Ishikawa (cell line): Measurements from ENCODE around the gene SERPINB1.

ENCODE experiments used
- CEBPB ChIP-seq: IDR thresholded peaks from 2 replicates; pipeline ENCODE4 v1.6.1; 2012
- CREB1 ChIP-seq: IDR thresholded peaks from 2 replicates; pipeline ENCODE4 v1.6.1; 2012; ENCODE audit warnings: low read depth
- EGR1 ChIP-seq: IDR thresholded peaks from 2 replicates; pipeline ENCODE4 v1.6.1; 2012
- EP300 ChIP-seq: IDR thresholded peaks from 2 replicates; pipeline ENCODE4 v1.6.1; 2012; ENCODE audit warnings: borderline replicate concordance
- FOXM1 ChIP-seq: IDR thresholded peaks from 2 replicates; pipeline ENCODE4 v1.6.1; 2012; ENCODE audit warnings: low read depth, borderline replicate concordance
- MAX ChIP-seq: IDR thresholded peaks from 2 replicates; pipeline ENCODE4 v1.6.1; 2012
- NFIC ChIP-seq: IDR thresholded peaks from 2 replicates; pipeline ENCODE4 v1.6.1; 2012
- RAD21 ChIP-seq: IDR thresholded peaks from 2 replicates; pipeline ENCODE4 v1.6.1; 2012; ENCODE audit warnings: low read depth
- REST ChIP-seq: IDR thresholded peaks from 2 replicates; pipeline ENCODE4 v1.6.1; 2012; ENCODE audit warnings: low read depth, mild to moderate bottlenecking
- TAF1 ChIP-seq: IDR thresholded peaks from 2 replicates; pipeline ENCODE4 v1.6.1; 2012; ENCODE audit warnings: low read depth, mild to moderate bottlenecking
- TCF12 ChIP-seq: IDR thresholded peaks from 2 replicates; pipeline ENCODE4 v1.6.1; 2012; ENCODE audit warnings: low read depth
- TEAD4 ChIP-seq: IDR thresholded peaks from 2 replicates; pipeline ENCODE4 v1.6.1; 2012
- USF1 ChIP-seq: IDR thresholded peaks from 2 replicates; pipeline ENCODE4 v1.6.1; 2012
- YY1 ChIP-seq: IDR thresholded peaks from 2 replicates; pipeline ENCODE4 v1.6.1; 2012; ENCODE audit warnings: low read depth
- ZBTB7A ChIP-seq: IDR thresholded peaks from 2 replicates; pipeline ENCODE4 v1.6.1; 2012; ENCODE audit warnings: low read depth

Gene SERPINB1

GRCh38 chr6:2820415-2820814, 21.2 kb downstream of the SERPINB1 start:
- TF ChIP-seq USF1 (no peak), EP300 (no peak), TEAD4 (no peak), CREB1 (no peak), NFIC (no peak), RAD21 (no peak), EGR1 (no peak), TAF1 (no peak), YY1 (no peak), CEBPB (no peak), ZBTB7A (no peak), MAX (no peak), REST (no peak), TCF12 (no peak), FOXM1 (no peak)

GRCh38 chr6:2819978-2820377, 21.7 kb downstream of the SERPINB1 start:
- TF ChIP-seq CEBPB: no peak
- TF ChIP-seq TCF12: no peak
- no peak for TF ChIP-seq REST
- TF ChIP-seq TAF1: no peak
- TF ChIP-seq YY1: no peak
- TF ChIP-seq EP300: no peak

- TF ChIP-seq TAF1 (no peak), ZBTB7A (no peak), REST (no peak), NFIC (no peak), EP300 (no peak), YY1 (no peak), CREB1 (no peak), FOXM1 (no peak), TCF12 (no peak), EGR1 (no peak), TEAD4 (no peak), CEBPB (no peak), USF1 (no peak), MAX (no peak), RAD21 (no peak)
These were observed 22.5 kb downstream of the SERPINB1 start for GRCh38 chr6:2819115-2819514.

- TF ChIP-seq NFIC (no peak), CREB1 (no peak), RAD21 (no peak), TAF1 (no peak), EGR1 (no peak), EP300 (no peak), ZBTB7A (no peak), YY1 (no peak), USF1 (no peak), MAX (no peak), FOXM1 (no peak), REST (no peak), TCF12 (no peak), TEAD4 (no peak), CEBPB (no peak)
These were observed 23.1 kb downstream of the SERPINB1 start for GRCh38 chr6:2818593-2818992.
